Stomach (tissue), 9 donors: ENCODE data around the gene SEC24C. TPM values are rescaled to one million over a fixed set of nuclear protein-coding genes. Genes with fewer than 3 reads are reported as not detected.
A peak's percentile ranks its signal among the peaks of the same experiment; 100 is the strongest.
"Not testable (repeated sequence)": the region's sequence is repeated elsewhere in the genome, so short reads cannot be mapped to it uniquely, and the experiment has no call there.

Experiments used
- DNase-seq, 2 donors: peaks; one replicate each; pipeline versions ENCODE4 v3.0.0 to v3.0.0-alpha.2; 2013 to 2019
- H3K27ac ChIP-seq, 5 donors: fragments of 200-600 bp in 4 of 5; sonication (generic) in 4 of 5; one replicate each; pipeline ENCODE4 v1.5.1; 2013 to 2019; ENCODE audit warnings: mild to moderate bottlenecking in 1 of 5, moderate library complexity in 1 of 5
- H3K27me3 ChIP-seq, 3 donors: fragments of 200-600 bp; sonication (generic); one replicate each; pipeline ENCODE4 v1.5.1; 2017 to 2019; ENCODE audit warnings: mixed run types in 1 of 3
- H3K36me3 ChIP-seq, 4 donors: fragments of 200-600 bp; sonication (generic); 1 replicate in 3 of 4; 2 replicates in 1 of 4; pipeline ENCODE4 v1.5.1; 2016 to 2019
- H3K4me1 ChIP-seq, 4 donors: fragments of 200-600 bp; sonication (generic); one replicate each; pipeline ENCODE4 v1.5.1; 2016 to 2019
- H3K4me3 ChIP-seq, 4 donors: fragments of 200-600 bp; sonication (generic) in 3 of 4; one replicate each; pipeline ENCODE4 v1.5.1; 2016 to 2019; ENCODE audit warnings: mild to moderate bottlenecking in 1 of 4
- H3K9me3 ChIP-seq, 4 donors: fragments of 200-600 bp; sonication (generic); one replicate each; pipeline ENCODE4 v1.5.1; 2016 to 2019
- EP300 ChIP-seq: sonication (generic); formaldehyde crosslinking; IDR thresholded peaks from one replicate; pipeline ENCODE4 v1.6.1; 2017; ENCODE audit warnings: antibody characterized with exemption
- POLR2A ChIP-seq, 4 donors: fragments of 450-650 bp; IDR thresholded peaks; one replicate each; pipeline ENCODE4 v1.6.1; 2016; ENCODE audit warnings: antibody characterized with exemption in 4 of 4, control low read depth in 2 of 4, mild to moderate bottlenecking in 1 of 4, moderate library complexity in 1 of 4
- POLR2AphosphoS5 ChIP-seq, 3 donors: sonication (generic); formaldehyde crosslinking; IDR thresholded peaks; one replicate each; pipeline ENCODE4 v1.6.1; 2016; ENCODE audit warnings: antibody characterized with exemption in 3 of 3
- WGBS, 5 donors: extraction: QIAGEN DNeasy Blood & Tissue Kit in 3 of 5; methylation state at CpG; one replicate each; pipeline versions ENCODE4 v1.1.5 to v1.1.7; 2013 to 2018; 5-methylcytosine and 5-hydroxymethylcytosine counted together
- intact Hi-C: fragments of 100-400 bp; cut with DNase I; formaldehyde crosslinking; loops from one replicate; pipeline ENCODE4 v1.15.1; 2023; ENCODE audit warnings: low total_unique reads
- polyA plus RNA-seq, 3 donors: library from polyadenylated mRNA; stranded (reverse); fragments of 200-250 nt; gene quantifications; one replicate each; pipeline ENCODE4 v1.2.3, GENCODE V29; 2013
- total RNA-seq, 5 donors: library from RNA; depleted of rRNA; stranded (reverse); fragments of >200 nt; gene quantifications; one replicate each; pipeline versions ENCODE4 v1.1.0 to v1.2.3, GENCODE V29; 2014 to 2016
- TF ChIP-seq, protein P1 (sequence below), 7 experiments: fragments of 450-650 bp in 4 of 7; fragments of 200-600 bp in 3 of 7; sonication (generic) in 3 of 7; IDR thresholded peaks; one replicate each; pipeline ENCODE4 v1.5.1; 2016 to 2019; ENCODE audit warnings: antibody characterized with exemption in 7 of 7, control low read depth in 2 of 7, mild to moderate bottlenecking in 1 of 7
- donor health status: healthy with polysubstance abuse.
- donor health status: Bipolar disorder and iron deficiency.
- donor health status: healthy.

SEC24C gene
- total and polyA plus RNA-seq, 8 donors = 23.5 to 58.8 (median 40.6) TPM

DNA sequence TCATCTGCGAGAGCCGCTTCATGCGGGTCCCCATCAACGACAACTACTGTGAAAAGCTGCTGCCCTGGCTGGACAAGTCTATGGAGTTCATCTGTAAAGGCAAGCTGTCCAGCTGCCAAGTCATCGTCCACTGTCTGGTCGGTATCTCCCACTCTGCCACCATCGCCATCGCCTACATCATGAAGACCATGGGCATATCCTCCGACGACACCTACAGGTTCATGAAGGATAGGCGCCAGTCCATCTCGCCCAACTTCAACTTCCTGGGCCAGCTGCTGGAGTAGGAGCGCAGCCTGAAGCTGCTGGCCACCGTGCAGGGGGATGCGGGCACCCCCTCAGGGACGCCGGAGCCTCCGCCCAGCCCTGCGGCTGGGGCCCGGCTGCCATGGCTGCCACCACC, 11.7 kb upstream of the SEC24C start:
- Histone ChIP-seq H3K27ac (no peak overlapping the region), H3K4me1 (peaks cover 14 to 62% (median 44%) of the 10 kb centered on the region in 4 donors), H3K9me3 (no peaks in the 10 kb centered on the region), H3K27me3 (no peaks in the 10 kb centered on the region), H3K36me3 (peaks cover 16 to 58% (median 54%) of the 10 kb centered on the region in 4 donors), H3K4me3 (no peak overlapping the region)
- intact Hi-C loops = no loop called here
- no peak for DNase-seq
- 93 to 97% (median 95%) methylated on average over 13 to 20 of the region's 20 CpGs for WGBS, 5 donors
- TF ChIP-seq POLR2AphosphoS5 (IDR thresholded peaks at IDR 0.05) (no peak), POLR2A (IDR thresholded peaks at IDR 0.05) (no peak), EP300 (no peak)
- TF ChIP-seq, protein P1, sequence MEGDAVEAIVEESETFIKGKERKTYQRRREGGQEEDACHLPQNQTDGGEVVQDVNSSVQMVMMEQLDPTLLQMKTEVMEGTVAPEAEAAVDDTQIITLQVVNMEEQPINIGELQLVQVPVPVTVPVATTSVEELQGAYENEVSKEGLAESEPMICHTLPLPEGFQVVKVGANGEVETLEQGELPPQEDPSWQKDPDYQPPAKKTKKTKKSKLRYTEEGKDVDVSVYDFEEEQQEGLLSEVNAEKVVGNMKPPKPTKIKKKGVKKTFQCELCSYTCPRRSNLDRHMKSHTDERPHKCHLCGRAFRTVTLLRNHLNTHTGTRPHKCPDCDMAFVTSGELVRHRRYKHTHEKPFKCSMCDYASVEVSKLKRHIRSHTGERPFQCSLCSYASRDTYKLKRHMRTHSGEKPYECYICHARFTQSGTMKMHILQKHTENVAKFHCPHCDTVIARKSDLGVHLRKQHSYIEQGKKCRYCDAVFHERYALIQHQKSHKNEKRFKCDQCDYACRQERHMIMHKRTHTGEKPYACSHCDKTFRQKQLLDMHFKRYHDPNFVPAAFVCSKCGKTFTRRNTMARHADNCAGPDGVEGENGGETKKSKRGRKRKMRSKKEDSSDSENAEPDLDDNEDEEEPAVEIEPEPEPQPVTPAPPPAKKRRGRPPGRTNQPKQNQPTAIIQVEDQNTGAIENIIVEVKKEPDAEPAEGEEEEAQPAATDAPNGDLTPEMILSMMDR (IDR thresholded peaks at IDR 0.05) = no peak

DNA sequence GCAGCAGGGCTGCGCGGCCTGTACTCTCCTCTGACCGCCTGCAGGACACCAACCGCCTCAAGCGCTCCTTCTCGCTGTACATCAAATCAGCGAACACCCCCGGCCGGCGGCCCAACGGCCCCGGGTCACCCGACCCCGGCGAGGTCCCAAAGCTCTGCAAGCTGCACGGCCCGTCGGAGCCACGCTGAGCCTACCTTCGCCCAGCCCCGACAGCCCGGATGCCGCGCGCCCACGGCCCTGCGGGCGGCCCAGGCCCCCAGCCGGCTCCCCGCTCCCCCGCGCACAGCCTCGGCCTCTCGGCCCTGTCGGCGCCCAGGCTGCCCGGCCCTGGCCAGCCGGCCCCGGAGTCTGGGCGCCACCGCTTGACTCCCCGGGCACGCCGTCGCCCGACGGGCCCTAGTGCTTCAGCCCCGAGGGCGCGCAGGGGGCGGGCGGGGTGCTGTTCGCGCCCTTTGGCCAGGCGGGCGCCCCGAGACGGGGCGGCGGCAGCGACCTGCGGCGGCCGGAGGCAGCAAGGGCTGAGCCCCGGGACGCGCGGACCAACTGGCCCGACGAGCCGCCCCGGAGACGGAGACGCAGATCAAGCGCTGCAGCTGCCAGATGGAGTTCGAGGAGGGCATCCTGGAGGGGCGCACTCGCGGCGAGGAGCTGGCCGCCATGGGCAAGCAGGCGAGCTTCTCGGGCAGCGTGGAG, 11.1 kb upstream of the SEC24C start:
- Histone ChIP-seq H3K4me1 (peaks cover 14 to 62% (median 44%) of the 10 kb centered on the region in 4 donors), H3K4me3 (peak overlapping the region in 1 of 4 donors; percentile 7), H3K27me3 (no peaks in the 10 kb centered on the region), H3K27ac (no peak overlapping the region), H3K9me3 (no peaks in the 10 kb centered on the region), H3K36me3 (peaks cover 10 to 58% (median 54%) of the 10 kb centered on the region in 4 donors)
- 77 to 89% (median 83%) methylated on average over 45 to 84 of the region's 84 CpGs for WGBS, 5 donors
- no peak for DNase-seq
- intact Hi-C loops = no loop called here
- TF ChIP-seq EP300 (no peak), POLR2AphosphoS5 (IDR thresholded peaks at IDR 0.05) (no peak), POLR2A (IDR thresholded peaks at IDR 0.05) (no peak)
- TF ChIP-seq, protein P1 (IDR thresholded peaks at IDR 0.05) = no peak

DNA sequence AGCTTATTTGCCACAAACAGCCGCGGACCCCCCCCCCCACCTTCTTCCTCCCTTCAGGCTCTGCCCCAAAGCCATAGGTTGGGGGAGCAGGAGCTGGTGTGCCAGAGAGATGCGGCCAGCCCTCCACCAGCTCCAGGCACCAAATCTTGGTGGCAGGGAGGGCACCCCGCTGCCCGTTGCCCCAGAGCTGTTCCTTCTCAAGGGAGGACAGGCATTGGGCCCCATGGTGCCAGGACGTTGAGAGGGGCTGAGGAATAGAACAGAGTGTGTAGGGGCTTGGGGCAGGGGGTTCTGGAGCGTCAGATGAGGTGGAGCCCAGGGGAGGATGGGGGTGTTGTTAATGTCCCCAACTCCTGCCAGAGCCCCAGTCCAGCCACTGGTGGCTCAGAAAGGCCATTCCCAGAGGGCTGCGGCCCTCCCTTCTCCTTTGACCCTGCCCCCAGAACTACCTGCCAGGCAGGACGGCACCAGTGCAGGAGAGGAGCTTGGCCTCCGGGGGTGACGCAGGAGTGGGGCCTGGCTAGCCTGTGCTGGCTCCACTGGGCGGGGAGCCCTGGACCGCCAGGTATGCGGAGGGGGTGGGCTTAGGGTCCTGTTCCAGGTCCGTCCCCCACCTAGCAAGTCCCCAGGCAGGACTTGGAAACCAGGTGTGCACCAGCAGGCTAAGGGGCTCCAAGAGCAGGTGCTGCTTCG, 10.0 kb upstream of the SEC24C start:
- WGBS, 5 donors = 84 to 91% (median 86%) methylated on average over 10 to 16 of the region's 16 CpGs
- intact Hi-C loops = no loop called here

DNA sequence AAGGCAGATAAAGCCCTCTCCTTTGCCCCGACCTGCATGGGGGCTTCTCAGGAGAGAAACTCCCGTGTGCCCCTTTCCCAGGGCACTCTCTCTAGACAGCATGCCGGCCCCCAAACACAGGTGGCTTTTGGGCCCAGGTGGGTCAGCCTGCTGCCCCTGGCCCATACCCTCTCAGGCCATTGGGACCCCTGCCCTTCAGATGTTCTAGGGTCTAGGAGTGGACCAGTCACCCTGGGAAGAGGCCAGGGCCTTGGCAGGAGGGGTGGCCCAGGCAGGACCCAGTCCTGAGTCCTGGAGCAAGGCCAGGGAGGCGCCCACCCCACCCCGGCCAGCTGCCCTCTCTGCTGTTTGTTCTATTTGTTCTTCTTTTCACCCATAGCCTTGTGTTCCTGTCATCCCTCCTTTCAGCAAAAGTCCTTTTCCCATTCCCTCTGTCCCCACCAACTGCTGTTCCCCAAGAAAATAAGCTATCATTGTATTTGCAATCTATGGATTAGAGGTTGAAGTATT, 9.3 kb upstream of the SEC24C start:
- Histone ChIP-seq H3K27ac (no peak overlapping the region), H3K4me3 (no peak overlapping the region), H3K27me3 (no peaks in the 10 kb centered on the region), H3K4me1 (peaks cover 10 to 46% (median 31%) of the 10 kb centered on the region in 4 donors), H3K36me3 (peaks cover 9 to 61% (median 53%) of the 10 kb centered on the region in 4 donors), H3K9me3 (no peaks in the 10 kb centered on the region)
- no peak for DNase-seq
- TF ChIP-seq POLR2A (IDR thresholded peaks at IDR 0.05) (no peak), EP300 (no peak)
- intact Hi-C loops = no loop called here
- 78 to 86% (median 80%) methylated on average over 2 to 5 of the region's 5 CpGs for WGBS, 5 donors

More for the DNA sequence above, 10.0 kb upstream of the SEC24C start:
- Histone ChIP-seq H3K4me1 (peaks cover 10 to 52% (median 37%) of the 10 kb centered on the region in 4 donors), H3K4me3 (no peak overlapping the region), H3K27me3 (no peaks in the 10 kb centered on the region), H3K27ac (no peak overlapping the region), H3K9me3 (no peaks in the 10 kb centered on the region), H3K36me3 (peaks cover 9 to 61% (median 53%) of the 10 kb centered on the region in 4 donors)
- TF ChIP-seq POLR2AphosphoS5 (IDR thresholded peaks at IDR 0.05) (no peak), POLR2A (IDR thresholded peaks at IDR 0.05) (no peak), EP300 (no peak)
- TF ChIP-seq, protein P1 (IDR thresholded peaks at IDR 0.05) = no peak
- DNase-seq = no peak

DNA sequence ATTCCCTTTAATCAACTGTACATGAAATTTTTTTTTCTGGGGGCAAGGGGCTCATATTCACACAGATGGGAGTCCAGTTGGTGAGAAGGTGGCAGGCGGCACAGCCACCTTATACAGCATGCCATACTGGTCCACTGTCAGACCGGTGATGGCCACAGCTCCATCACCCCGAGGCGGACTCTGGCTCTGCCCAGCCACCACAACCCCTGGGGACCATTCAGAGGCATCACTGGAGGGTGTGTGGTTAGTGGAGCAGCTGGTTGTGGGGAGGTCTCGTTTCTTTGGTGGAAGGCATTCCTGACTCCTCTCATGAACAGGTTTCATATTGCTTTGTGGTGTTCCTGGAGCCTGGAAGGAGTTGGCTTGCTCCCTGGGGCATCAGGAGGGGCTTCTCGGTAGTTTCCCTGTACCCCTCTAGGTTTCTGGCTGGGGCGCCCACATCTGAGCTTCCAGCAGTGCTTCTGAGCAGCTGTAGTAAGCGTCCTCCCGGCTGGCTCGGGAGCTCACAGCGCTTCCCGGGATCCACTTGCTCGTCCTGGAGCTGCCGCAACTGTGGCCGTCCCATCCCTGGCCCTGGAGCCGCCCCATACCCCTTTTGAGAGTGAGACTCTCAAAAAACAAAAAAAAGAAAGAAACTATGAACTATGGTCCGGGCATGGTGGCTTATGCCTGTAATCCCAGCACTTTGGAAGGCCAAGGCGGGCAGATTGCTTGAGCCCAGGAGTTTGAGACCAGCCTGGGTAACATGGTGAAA, 3.5 kb upstream of the SEC24C start:
- peak overlapping the region in 2 of 5 donors; percentile 24 to 28 for H3K27ac ChIP-seq
- H3K4me1 ChIP-seq = peaks cover 17 to 37% (median 31%) of the 10 kb centered on the region in 4 donors
- H3K4me3 ChIP-seq, intact Hi-C loops, H3K9me3 ChIP-seq, H3K27me3 ChIP-seq, DNase-seq: not testable (repeated sequence)
- WGBS, 5 donors = 95 to 97% (median 96%) methylated on average over 17 to 18 of the region's 18 CpGs
- H3K36me3 ChIP-seq = peaks cover 2 to 35% (median 25%) of the 10 kb centered on the region in 4 donors
